Endothelial cell of umbilical vein (primary cell): ENCODE measurements around the gene KCTD19. TPM values are rescaled to one million over a fixed set of nuclear protein-coding genes. Genes with fewer than 3 reads are reported as not detected.

ENCODE experiments used
- BruUV-seq: library from RNA; stranded (reverse); fragments of 400-500 nt; replicated peaks from 2 replicates; lab custom pipeline; 2021; lab: Mats Ljungman, UMichigan
- CTCF ChIA-PET: fragments of 300-600, 350-600 bp; sonication (Branson Sonifier 250); formaldehyde crosslinking; loops from one replicate; lab custom pipeline; 2021; ENCODE audit warnings: antibody characterized with exemption, inconsistent platforms; lab: Charles Lee
- POLR2A ChIA-PET: fragments of 300-600, 350-600 bp; sonication (Branson Sonifier 250); formaldehyde crosslinking; loops from one replicate; lab custom pipeline; 2021; ENCODE audit warnings: antibody characterized with exemption, inconsistent platforms; lab: Charles Lee
- DNase-seq: peaks from one replicate; pipeline ENCODE4 v3.0.0-alpha.2; 2011; ENCODE audit warnings: low read depth, low spot score
- FAIRE-seq: peaks from 2 replicates; lab custom pipeline; 2011; peaks lifted over from hg19 to GRCh38; lab: Jason Lieb, UNC
- H2AFZ ChIP-seq: 2 replicates; pipeline ENCODE4 v1.6.0; 2012; ENCODE audit warnings: low read depth, low read length, control low read depth, inconsistent platforms
- H3K27ac ChIP-seq: 2 replicates; pipeline ENCODE4 v1.5.1; 2011; ENCODE audit warnings: low read depth, mild to moderate bottlenecking, control low read depth, low read length, moderate library complexity; ENCODE audit not compliant: insufficient read depth
- H3K27me3 ChIP-seq, 2 experiments: 2 replicates each; pipeline versions ENCODE4 v1.6.0 to v1.6.1; 2011; ENCODE audit warnings: low read length in 2 of 2, mixed read lengths in 1 of 2; ENCODE audit not compliant: control insufficient read depth in 2 of 2, insufficient read depth in 2 of 2
- H3K36me3 ChIP-seq, 2 experiments: 2 replicates in 1 of 2; 3 replicates in 1 of 2; pipeline ENCODE4 v1.5.1; 2011; ENCODE audit warnings: low read length in 2 of 2, mild to moderate bottlenecking in 1 of 2, moderate library complexity in 1 of 2; ENCODE audit not compliant: control insufficient read depth in 2 of 2, insufficient read depth in 2 of 2; ENCODE audit errors: extremely low read depth in 1 of 2
- H3K4me1 ChIP-seq: 3 replicates; pipeline ENCODE4 v1.5.1; 2011; ENCODE audit warnings: mild to moderate bottlenecking, low read length; ENCODE audit not compliant: control insufficient read depth, insufficient read depth; ENCODE audit errors: extremely low read depth
- H3K4me2 ChIP-seq: 2 replicates; pipeline ENCODE4 v1.6.1; 2011; ENCODE audit warnings: low read length, control low read depth, mixed read lengths; ENCODE audit not compliant: insufficient read depth
- H3K4me3 ChIP-seq, 3 experiments: fragments of 200-600 bp in 1 of 3; sonication (generic), shearing (Covaris generic) in 1 of 3; replicated peaks in 1 of 3; 2 replicates each; pipeline ENCODE4 v1.5.1; 2011 to 2016; ENCODE audit warnings: control low read depth in 3 of 3, low read length in 3 of 3, mild to moderate bottlenecking in 2 of 3, inconsistent platforms in 1 of 3, low read depth in 1 of 3, moderate library complexity in 1 of 3; ENCODE audit not compliant: insufficient read depth in 1 of 3
- H3K79me2 ChIP-seq: 2 replicates; pipeline ENCODE4 v1.6.0; 2012; ENCODE audit warnings: low read length, inconsistent platforms; ENCODE audit not compliant: control insufficient read depth, insufficient read depth
- H3K9ac ChIP-seq: replicated peaks from 2 replicates; pipeline ENCODE3; 2011; ENCODE audit warnings: low read length, control low read depth; ENCODE audit not compliant: insufficient read depth; ENCODE audit errors: extremely low read depth
- H3K9me1 ChIP-seq: replicated peaks from 3 replicates; pipeline ENCODE4 v1.6.0; 2011; ENCODE audit warnings: mild to moderate bottlenecking, low read length; ENCODE audit not compliant: control insufficient read depth, insufficient read depth; ENCODE audit errors: extremely low read depth
- H3K9me3 ChIP-seq: replicated peaks from 2 replicates; pipeline ENCODE4 v1.5.1; 2012; ENCODE audit warnings: low read length, inconsistent platforms; ENCODE audit not compliant: control insufficient read depth, insufficient read depth
- H4K20me1 ChIP-seq: replicated peaks from 2 replicates; pipeline ENCODE3; 2011; ENCODE audit warnings: mild to moderate bottlenecking, low read length; ENCODE audit not compliant: control insufficient read depth, insufficient read depth; ENCODE audit errors: extremely low read depth
- CTCF ChIP-seq, 2 donors: IDR thresholded peaks; 1 replicate in 1 of 2; 2 replicates in 1 of 2; pipeline ENCODE4 v1.5.1; 2011; ENCODE audit warnings: low read length in 2 of 2, mild to moderate bottlenecking in 2 of 2, moderate library complexity in 2 of 2, control low read depth in 1 of 2, inconsistent platforms in 1 of 2, low read depth in 1 of 2; ENCODE audit not compliant: insufficient read depth in 1 of 2; ENCODE audit errors: extremely low read depth in 1 of 2
- EZH2 ChIP-seq: IDR thresholded peaks from 2 replicates; pipeline ENCODE4 v1.6.1; 2012; ENCODE audit warnings: borderline replicate concordance, low read depth, mild to moderate bottlenecking, moderate library complexity, low read length, inconsistent platforms; ENCODE audit not compliant: severe bottlenecking
- FOS ChIP-seq: IDR thresholded peaks from 2 replicates; pipeline ENCODE4 v1.6.1; 2011; ENCODE audit warnings: mild to moderate bottlenecking, low read length, moderate library complexity, borderline replicate concordance; ENCODE audit not compliant: insufficient read depth
- GATA2 ChIP-seq: IDR thresholded peaks from 2 replicates; pipeline ENCODE4 v1.7.0; 2011; ENCODE audit warnings: low read depth, mild to moderate bottlenecking, moderate library complexity, mixed read lengths, low read length; ENCODE audit not compliant: insufficient read length, insufficient read depth
- JUN ChIP-seq: IDR thresholded peaks from 2 replicates; pipeline ENCODE4 v1.6.1; 2011; ENCODE audit warnings: borderline replicate concordance, low read depth; ENCODE audit not compliant: insufficient read length, insufficient read depth
- MAX ChIP-seq: IDR thresholded peaks from 2 replicates; pipeline ENCODE4 v1.6.1; 2011; ENCODE audit not compliant: insufficient read depth, insufficient read length
- MYC ChIP-seq: IDR thresholded peaks from one replicate; pipeline ENCODE4 v1.6.1; 2011; ENCODE audit warnings: mild to moderate bottlenecking, low read depth, low read length
- POLR2A ChIP-seq: IDR thresholded peaks from 2 replicates; pipeline ENCODE4 v1.6.1; 2012; ENCODE audit warnings: low read depth, mild to moderate bottlenecking, control low read depth, low read length
- POLR2AphosphoS5 ChIP-seq: IDR thresholded peaks from 2 replicates; pipeline ENCODE4 v1.6.1; 2012; ENCODE audit warnings: low read depth, mild to moderate bottlenecking, control low read depth, low read length, moderate library complexity; ENCODE audit not compliant: insufficient read depth
- dilution Hi-C: fragments of 300-500 bp; cut with MboI; formaldehyde crosslinking; loops from one replicate; pipeline ENCODE4 v1.15.0; 2019; ENCODE audit warnings: low sequenced_read_pairs; ENCODE audit not compliant: extremely low pct_ligation_motif_present
- intact Hi-C: fragments of 100-400 bp; cut with micrococcal nuclease; formaldehyde crosslinking; loops from one replicate; pipeline ENCODE4 v1.10.0; 2022
- polyA plus RNA-seq, 4 experiments: library from polyadenylated mRNA; depleted of rRNA in 3 of 4; stranded (reverse) in 3 of 4; unstranded in 1 of 4; fragments of >200 nt; gene quantifications; 2 replicates each; pipeline versions ENCODE4 v1.2.1 to v1.2.3, GENCODE V29; 2011 to 2012; ENCODE audit warnings: missing spikeins in 1 of 4
- total RNA-seq: library from RNA; stranded (reverse); gene quantifications from 2 replicates; pipeline ENCODE4 v1.2.3, GENCODE V29; 2021

KCTD19 gene
- total and polyA plus RNA-seq, 2 donors (not counting 3 experiments of a cell fraction or from before 2014, with no cell fraction given) = 0.21 to 0.44 TPM

DNA sequence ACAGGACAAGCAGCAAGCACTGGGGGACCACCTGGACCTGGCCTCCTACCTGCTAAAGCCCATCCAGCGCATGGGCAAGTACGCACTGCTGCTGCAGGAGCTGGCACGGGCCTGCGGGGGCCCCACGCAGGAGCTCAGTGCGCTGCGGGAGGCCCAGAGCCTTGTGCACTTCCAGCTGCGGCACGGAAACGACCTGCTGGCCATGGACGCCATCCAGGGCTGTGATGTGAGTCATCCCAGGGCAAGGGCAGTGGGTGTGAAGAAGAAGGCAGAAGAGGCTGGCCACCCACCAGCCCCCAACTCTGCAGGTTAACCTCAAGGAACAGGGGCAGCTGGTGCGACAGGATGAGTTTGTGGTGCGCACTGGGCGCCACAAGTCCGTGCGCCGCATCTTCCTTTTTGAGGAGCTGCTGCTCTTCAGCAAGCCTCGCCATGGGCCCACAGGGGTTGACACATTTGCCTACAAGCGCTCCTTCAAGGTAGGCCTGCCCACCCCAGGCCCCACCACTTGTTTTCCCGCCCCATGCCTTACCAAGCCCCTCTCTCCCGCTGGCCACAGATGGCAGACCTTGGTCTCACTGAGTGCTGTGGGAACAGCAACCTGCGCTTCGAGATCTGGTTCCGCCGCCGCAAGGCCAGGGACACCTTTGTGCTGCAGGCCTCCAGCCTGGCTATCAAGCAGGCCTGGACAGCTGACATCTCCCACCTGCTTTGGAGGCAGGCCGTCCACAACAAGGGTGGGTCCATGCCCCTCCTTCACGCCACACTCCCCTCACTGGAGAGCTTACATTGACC is 39.9 kb downstream of the KCTD19 start:
- Histone ChIP-seq H4K20me1 (no peaks in the 10 kb centered on the region), H2AFZ (no peak overlapping the region), H3K27ac (no peak overlapping the region), H3K79me2 (no peaks in the 10 kb centered on the region), H3K4me2 (no peak overlapping the region), H3K36me3 (no peaks in the 10 kb centered on the region), H3K4me3 (no peak overlapping the region), H3K9me1 (no peaks in the 10 kb centered on the region), H3K4me1 (no peaks in the 10 kb centered on the region), H3K27me3 (no peaks in the 10 kb centered on the region), H3K9ac (no peak overlapping the region), H3K9me3 (no peaks in the 10 kb centered on the region)
- TSS peak; percentile 8 for BruUV-seq
- no peak for DNase-seq
- TF ChIP-seq FOS (no peak), POLR2A (no peak), EZH2 (no peak), JUN (no peak), POLR2AphosphoS5 (no peak), MAX (no peak), CTCF (IDR thresholded peaks at IDR 0.05; ENCODE audit: extremely low read depth in 1 of 2, insufficient read depth in 1 of 2, low read depth in 1 of 2, low read length in 2 of 2) (no peak), MYC (no peak), GATA2 (no peak)
- FAIRE-seq = no peak
- CTCF ChIA-PET = interaction anchor here (0.8 to 4.5 kb wide), 6 partner anchors 8 to 142 kb away, joined by 3 to 55 read pairs (median 6); partner anchors contain the start of genes KCTD19 and LRRC36
- dilution Hi-C loops = no loop called here
- POLR2A ChIA-PET = no interaction called here
- intact Hi-C loops = no loop called here
